HEK293 (cell line): ENCODE results near the gene CLNS1A.

Experiments
- BCL11A ChIP-seq: fragments of 450-650 bp; formaldehyde crosslinking; IDR thresholded peaks from 2 replicates; pipeline ENCODE4 v1.5.1; 2016; ENCODE audit warnings: low read depth, missing biosample characterization, missing genetic modification characterization
- BCL6B ChIP-seq: fragments of 450-650 bp; formaldehyde crosslinking; IDR thresholded peaks from 2 replicates; pipeline ENCODE4 v1.5.1; 2017; ENCODE audit warnings: missing biosample characterization, missing genetic modification characterization
- GLIS2 ChIP-seq: fragments of 450-650 bp; formaldehyde crosslinking; IDR thresholded peaks from 2 replicates; pipeline ENCODE4 v1.5.1; 2016; ENCODE audit warnings: missing biosample characterization, missing genetic modification characterization
- HOXD13 ChIP-seq: sonication (generic); formaldehyde crosslinking; IDR thresholded peaks from 2 replicates; pipeline ENCODE4 v1.8.0; 2022; ENCODE audit warnings: missing genetic modification reagents, borderline replicate concordance
- PBX3 ChIP-seq: sonication (generic); formaldehyde crosslinking; IDR thresholded peaks from 2 replicates; pipeline ENCODE4 v1.8.1; 2022; ENCODE audit warnings: mild to moderate bottlenecking, moderate library complexity, missing genetic modification reagents
- PRDM10 ChIP-seq: fragments of 450-650 bp; formaldehyde crosslinking; IDR thresholded peaks from 2 replicates; pipeline ENCODE4 v1.5.1; 2016; ENCODE audit warnings: missing biosample characterization, missing genetic modification characterization
- SP7 ChIP-seq: fragments of 450-650 bp; formaldehyde crosslinking; IDR thresholded peaks from 2 replicates; pipeline ENCODE4 v1.5.1; 2016; ENCODE audit warnings: missing biosample characterization, missing genetic modification characterization
- ZNF16 ChIP-seq: fragments of 450-650 bp; formaldehyde crosslinking; IDR thresholded peaks from 2 replicates; pipeline ENCODE4 v1.5.1; 2016; ENCODE audit warnings: low read depth, missing biosample characterization, missing genetic modification characterization
- ZNF23 ChIP-seq: fragments of 450-650 bp; formaldehyde crosslinking; IDR thresholded peaks from 2 replicates; pipeline ENCODE4 v1.5.1; 2016; ENCODE audit warnings: missing biosample characterization, missing genetic modification characterization, borderline replicate concordance
- ZNF341 ChIP-seq: fragments of 450-650 bp; formaldehyde crosslinking; IDR thresholded peaks from 2 replicates; pipeline ENCODE4; 2016; ENCODE audit warnings: low read depth, missing biosample characterization, missing genetic modification characterization
- ZNF426 ChIP-seq: fragments of 450-650 bp; formaldehyde crosslinking; IDR thresholded peaks from 2 replicates; pipeline ENCODE4 v1.5.1; 2017; ENCODE audit warnings: missing biosample characterization, missing genetic modification characterization, mild to moderate bottlenecking, inconsistent platforms, moderate library complexity
- ZNF518A ChIP-seq: fragments of 450-650 bp; formaldehyde crosslinking; conservative IDR thresholded peaks from 2 replicates; pipeline ENCODE4 v1.5.1; 2016; ENCODE audit warnings: low read depth, missing biosample characterization, missing genetic modification characterization
- ZNF561 ChIP-seq: fragments of 450-650 bp; IDR thresholded peaks from 2 replicates; pipeline ENCODE4 v1.5.1; 2018; ENCODE audit warnings: missing biosample characterization, missing genetic modification characterization, borderline replicate concordance
- ZNF654 ChIP-seq: fragments of 450-650 bp; formaldehyde crosslinking; IDR thresholded peaks from 2 replicates; pipeline ENCODE4 v1.5.1; 2016; ENCODE audit warnings: low read depth, missing biosample characterization, missing genetic modification characterization
- TF ChIP-seq, protein P1 (sequence below): fragments of 450-650 bp; formaldehyde crosslinking; IDR thresholded peaks from 2 replicates; pipeline ENCODE4 v1.5.1; 2016; ENCODE audit warnings: missing biosample characterization, missing genetic modification characterization
- TF ChIP-seq, protein P2 (sequence below): fragments of 450-650 bp; formaldehyde crosslinking; IDR thresholded peaks from 2 replicates; pipeline ENCODE4 v1.5.1; 2016; ENCODE audit warnings: missing biosample characterization, missing genetic modification characterization
- TF ChIP-seq, protein P3 (sequence below): fragments of 450-650 bp; formaldehyde crosslinking; IDR thresholded peaks from 2 replicates; pipeline ENCODE4 v1.5.1; 2016; ENCODE audit warnings: missing biosample characterization, missing genetic modification characterization
- TF ChIP-seq, protein P4 (sequence below): fragments of 450-650 bp; formaldehyde crosslinking; IDR thresholded peaks from 2 replicates; pipeline ENCODE4 v1.5.1; 2016; ENCODE audit warnings: missing biosample characterization, missing genetic modification characterization

CLNS1A gene

GRCh38 chr11:77637345-77638165 is at the start of gene CLNS1A (continued):
- TF ChIP-seq, protein P1, sequence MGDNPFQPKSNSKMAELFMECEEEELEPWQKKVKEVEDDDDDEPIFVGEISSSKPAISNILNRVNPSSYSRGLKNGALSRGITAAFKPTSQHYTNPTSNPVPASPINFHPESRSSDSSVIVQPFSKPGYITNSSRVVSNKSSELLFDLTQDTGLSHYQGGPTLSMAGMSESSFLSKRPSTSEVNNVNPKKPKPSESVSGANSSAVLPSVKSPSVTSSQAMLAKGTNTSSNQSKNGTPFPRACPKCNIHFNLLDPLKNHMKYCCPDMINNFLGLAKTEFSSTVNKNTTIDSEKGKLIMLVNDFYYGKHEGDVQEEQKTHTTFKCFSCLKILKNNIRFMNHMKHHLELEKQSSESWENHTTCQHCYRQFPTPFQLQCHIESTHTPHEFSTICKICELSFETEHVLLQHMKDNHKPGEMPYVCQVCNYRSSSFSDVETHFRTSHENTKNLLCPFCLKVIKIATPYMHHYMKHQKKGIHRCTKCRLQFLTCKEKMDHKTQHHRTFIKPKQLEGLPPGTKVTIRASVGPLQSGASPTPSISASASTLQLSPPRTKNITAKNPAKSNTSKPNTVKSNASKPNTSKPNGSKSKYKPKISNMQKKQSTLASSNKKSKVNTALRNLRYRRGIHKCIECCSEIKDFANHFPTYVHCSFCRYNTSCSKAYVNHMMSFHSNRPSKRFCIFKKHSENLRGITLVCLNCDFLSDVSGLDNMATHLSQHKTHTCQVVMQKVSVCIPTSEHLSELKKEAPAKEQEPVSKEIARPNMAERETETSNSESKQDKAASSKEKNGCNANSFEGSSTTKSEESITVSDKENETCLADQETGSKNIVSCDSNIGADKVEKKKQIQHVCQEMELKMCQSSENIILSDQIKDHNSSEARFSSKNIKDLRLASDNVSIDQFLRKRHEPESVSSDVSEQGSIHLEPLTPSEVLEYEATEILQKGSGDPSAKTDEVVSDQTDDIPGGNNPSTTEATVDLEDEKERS (tag by site-specific recombination), result no peak
- TF ChIP-seq BCL6B (tag by site-specific recombination) (peak; percentile 47; the same call in 1 of the 2 replicates), HOXD13 (CRISPR knock-in tag) (no peak; the same call in 1 of the 2 replicates), GLIS2 (peak; percentile 70; the same call in 1 of the 2 replicates), BCL11A (tag by site-specific recombination) (no peak), ZNF341 (peak; percentile 52), ZNF518A (tag by site-specific recombination) (peak; percentile 100), ZNF561 (tag by site-specific recombination) (0 out of 2 replicates have a peak, but pooled peaks have one; percentile 41), ZNF426 (tag by site-specific recombination) (no peak), ZNF16 (tag by site-specific recombination) (no peak), PRDM10 (tag by site-specific recombination) (peak; percentile 72), PBX3 (peak; percentile 63; the same call in 1 of the 2 replicates), ZNF654 (tag by site-specific recombination) (no peak), ZNF23 (tag by site-specific recombination) (no peak), SP7 (tag by site-specific recombination) (peak; percentile 68)
- TF ChIP-seq, protein P2, sequence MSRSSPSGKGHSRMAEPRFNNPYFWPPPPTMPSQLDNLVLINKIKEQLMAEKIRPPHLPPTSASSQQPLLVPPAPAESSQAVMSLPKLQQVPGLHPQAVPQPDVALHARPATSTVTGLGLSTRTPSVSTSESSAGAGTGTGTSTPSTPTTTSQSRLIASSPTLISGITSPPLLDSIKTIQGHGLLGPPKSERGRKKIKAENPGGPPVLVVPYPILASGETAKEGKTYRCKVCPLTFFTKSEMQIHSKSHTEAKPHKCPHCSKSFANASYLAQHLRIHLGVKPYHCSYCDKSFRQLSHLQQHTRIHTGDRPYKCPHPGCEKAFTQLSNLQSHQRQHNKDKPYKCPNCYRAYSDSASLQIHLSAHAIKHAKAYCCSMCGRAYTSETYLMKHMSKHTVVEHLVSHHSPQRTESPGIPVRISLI (tag by site-specific recombination), result no peak
- TF ChIP-seq, protein P3, sequence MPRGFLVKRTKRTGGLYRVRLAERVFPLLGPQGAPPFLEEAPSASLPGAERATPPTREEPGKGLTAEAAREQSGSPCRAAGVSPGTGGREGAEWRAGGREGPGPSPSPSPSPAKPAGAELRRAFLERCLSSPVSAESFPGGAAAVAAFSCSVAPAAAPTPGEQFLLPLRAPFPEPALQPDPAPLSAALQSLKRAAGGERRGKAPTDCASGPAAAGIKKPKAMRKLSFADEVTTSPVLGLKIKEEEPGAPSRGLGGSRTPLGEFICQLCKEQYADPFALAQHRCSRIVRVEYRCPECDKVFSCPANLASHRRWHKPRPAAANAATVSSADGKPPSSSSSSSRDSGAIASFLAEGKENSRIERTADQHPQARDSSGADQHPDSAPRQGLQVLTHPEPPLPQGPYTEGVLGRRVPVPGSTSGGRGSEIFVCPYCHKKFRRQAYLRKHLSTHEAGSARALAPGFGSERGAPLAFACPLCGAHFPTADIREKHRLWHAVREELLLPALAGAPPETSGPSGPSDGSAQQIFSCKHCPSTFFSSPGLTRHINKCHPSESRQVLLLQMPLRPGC, result 0 out of 2 replicates have a peak, but pooled peaks have one; percentile 24
- TF ChIP-seq, protein P4, sequence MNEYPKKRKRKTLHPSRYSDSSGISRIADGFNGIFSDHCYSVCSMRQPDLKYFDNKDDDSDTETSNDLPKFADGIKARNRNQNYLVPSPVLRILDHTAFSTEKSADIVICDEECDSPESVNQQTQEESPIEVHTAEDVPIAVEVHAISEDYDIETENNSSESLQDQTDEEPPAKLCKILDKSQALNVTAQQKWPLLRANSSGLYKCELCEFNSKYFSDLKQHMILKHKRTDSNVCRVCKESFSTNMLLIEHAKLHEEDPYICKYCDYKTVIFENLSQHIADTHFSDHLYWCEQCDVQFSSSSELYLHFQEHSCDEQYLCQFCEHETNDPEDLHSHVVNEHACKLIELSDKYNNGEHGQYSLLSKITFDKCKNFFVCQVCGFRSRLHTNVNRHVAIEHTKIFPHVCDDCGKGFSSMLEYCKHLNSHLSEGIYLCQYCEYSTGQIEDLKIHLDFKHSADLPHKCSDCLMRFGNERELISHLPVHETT (tag by site-specific recombination), result peak; percentile 32; the same call in 1 of the 2 replicates
